Measurements from ENCODE around the gene SLC7A5.
"Not testable (repeated sequence)": the region's sequence is repeated elsewhere in the genome, so short reads cannot be mapped to it uniquely, and the experiment has no call there.

Gene SLC7A5

GRCh38 chr16:87869061-87869878 lies at the start of gene SLC7A5:
SLC7A5 (minus strand) TSS chr16:87869507; CDS start chr16:87869422, 85 bp downstream.
- DNase-seq (ENCODE audit: low read depth in 2 of 2) = peak; percentile 73 to 75

- no peak for DNase-seq (ENCODE audit: low read depth in 2 of 2)
Measured at GRCh38 chr16:87918338-87918737, 49.0 kb upstream of the SLC7A5 start.

- DNase-seq (ENCODE audit: low read depth in 2 of 2) = no peak
Measured at GRCh38 chr16:87917503-87917902, 48.2 kb upstream of the SLC7A5 start.

- no peak for DNase-seq (ENCODE audit: low read depth in 2 of 2)
Measured at GRCh38 chr16:87914812-87915211, 45.5 kb upstream of the SLC7A5 start.

- not testable (repeated sequence) for DNase-seq (ENCODE audit: low read depth in 2 of 2)
Measured at GRCh38 chr16:87914021-87914725, 44.9 kb upstream of the SLC7A5 start.

GRCh38 chr16:87912691-87913090 lies 43.4 kb upstream of the SLC7A5 start:
- not testable (repeated sequence) for DNase-seq (ENCODE audit: low read depth in 2 of 2)

GRCh38 chr16:87911106-87911763 lies 41.9 kb upstream of the SLC7A5 start:
- not testable (repeated sequence) for DNase-seq (ENCODE audit: low read depth in 2 of 2)

- DNase-seq (ENCODE audit: low read depth in 2 of 2) = peak; percentile 66 to 68
Measured at GRCh38 chr16:87909203-87909935, 40.1 kb upstream of the SLC7A5 start.

GRCh38 chr16:87908101-87908500 lies 38.8 kb upstream of the SLC7A5 start:
- DNase-seq (ENCODE audit: low read depth in 2 of 2) = not testable (repeated sequence)

GRCh38 chr16:87905521-87905920 lies 36.2 kb upstream of the SLC7A5 start:
- not testable (repeated sequence) for DNase-seq (ENCODE audit: low read depth in 2 of 2)

GRCh38 chr16:87904963-87905362 lies 35.7 kb upstream of the SLC7A5 start:
- DNase-seq (ENCODE audit: low read depth in 2 of 2) = not testable (repeated sequence)

- not testable (repeated sequence) for DNase-seq (ENCODE audit: low read depth in 2 of 2)
Measured at GRCh38 chr16:87900489-87900888, 31.2 kb upstream of the SLC7A5 start.

- peak; percentile 23 to 36 for DNase-seq (ENCODE audit: low read depth in 2 of 2)
Measured at GRCh38 chr16:87897521-87898505, 28.5 kb upstream of the SLC7A5 start.

- not testable (repeated sequence) for DNase-seq (ENCODE audit: low read depth in 2 of 2)
Measured at GRCh38 chr16:87896924-87897520, 27.7 kb upstream of the SLC7A5 start.

GRCh38 chr16:87896176-87896890 lies 27.0 kb upstream of the SLC7A5 start:
- not testable (repeated sequence) for DNase-seq (ENCODE audit: low read depth in 2 of 2)

- DNase-seq (ENCODE audit: low read depth in 2 of 2) = peak; percentile 45 to 51
Measured at GRCh38 chr16:87895641-87896141, 26.4 kb upstream of the SLC7A5 start.

GRCh38 chr16:87894005-87894404 lies 24.7 kb upstream of the SLC7A5 start:
- DNase-seq (ENCODE audit: low read depth in 2 of 2) = not testable (repeated sequence)

GRCh38 chr16:87891764-87892163 lies 22.5 kb upstream of the SLC7A5 start:
- no peak for DNase-seq (ENCODE audit: low read depth in 2 of 2)

GRCh38 chr16:87889762-87890161 lies 20.5 kb upstream of the SLC7A5 start:
- not testable (repeated sequence) for DNase-seq (ENCODE audit: low read depth in 2 of 2)

All from stimulated activated CD8-positive, alpha-beta memory T cell treated with anti-CD3 and anti-CD28 coated beads, Interleukin-7, amount 100 ng/mL, for 1 hour (primary cell).